ENCODE measurements around the gene CISH. TPM values are rescaled to one million over a fixed set of nuclear protein-coding genes. Genes with fewer than 3 reads are reported as not detected.

The CISH gene
- total and polyA plus RNA-seq, 9 of the 15 experiments (the other 6 are each of a cell fraction or from before 2014, with no cell fraction given): 1.7 to 47.7 (median 18.3) TPM

DNA sequence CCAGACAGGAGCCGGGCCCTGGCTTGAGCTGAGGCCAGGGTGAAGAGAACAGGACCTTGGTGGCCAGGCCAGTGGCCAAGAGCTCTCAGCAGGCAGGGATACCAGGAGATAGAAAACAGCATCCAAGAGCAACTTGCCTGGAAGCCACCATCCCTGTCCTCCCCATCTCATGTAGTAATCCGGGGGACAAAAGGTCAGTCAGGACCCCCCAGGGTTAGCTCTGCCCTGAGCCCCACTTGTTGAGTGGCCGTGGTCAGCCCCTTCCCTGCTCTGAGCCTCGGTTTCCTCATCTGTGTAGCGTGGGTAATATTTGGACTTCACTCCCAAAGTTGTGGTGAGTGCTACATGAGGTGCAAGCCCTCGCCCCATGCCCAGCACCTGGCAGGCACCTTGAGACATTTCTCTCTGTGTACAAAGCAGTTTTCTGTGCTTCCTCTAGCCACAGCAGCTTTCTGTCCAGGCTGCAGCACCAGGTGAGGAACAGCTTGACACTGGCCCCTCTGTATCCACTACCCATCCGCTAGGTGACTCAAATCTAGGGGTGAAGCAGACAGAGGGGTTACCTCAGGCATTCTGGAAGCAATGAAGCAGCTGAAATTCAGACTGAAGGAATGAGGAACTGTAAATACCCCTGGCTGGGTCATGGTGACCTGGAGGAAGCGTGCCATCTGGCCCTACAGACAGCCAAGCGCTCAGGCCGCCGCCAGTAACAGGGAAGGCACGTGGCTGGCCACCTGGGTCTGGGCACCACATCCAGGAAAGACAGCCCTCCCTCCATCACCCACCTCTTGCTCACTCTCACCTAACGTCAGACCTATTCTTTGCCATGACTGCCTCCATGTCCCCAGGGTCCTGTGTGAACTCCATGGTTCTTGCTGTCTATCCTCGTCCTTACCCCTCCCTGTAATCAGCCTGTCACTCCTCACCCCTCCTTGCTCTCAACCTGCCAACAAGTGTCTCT lies 6.7 kb downstream of the CISH start (continued):
- TF ChIP-seq, protein P1, sequence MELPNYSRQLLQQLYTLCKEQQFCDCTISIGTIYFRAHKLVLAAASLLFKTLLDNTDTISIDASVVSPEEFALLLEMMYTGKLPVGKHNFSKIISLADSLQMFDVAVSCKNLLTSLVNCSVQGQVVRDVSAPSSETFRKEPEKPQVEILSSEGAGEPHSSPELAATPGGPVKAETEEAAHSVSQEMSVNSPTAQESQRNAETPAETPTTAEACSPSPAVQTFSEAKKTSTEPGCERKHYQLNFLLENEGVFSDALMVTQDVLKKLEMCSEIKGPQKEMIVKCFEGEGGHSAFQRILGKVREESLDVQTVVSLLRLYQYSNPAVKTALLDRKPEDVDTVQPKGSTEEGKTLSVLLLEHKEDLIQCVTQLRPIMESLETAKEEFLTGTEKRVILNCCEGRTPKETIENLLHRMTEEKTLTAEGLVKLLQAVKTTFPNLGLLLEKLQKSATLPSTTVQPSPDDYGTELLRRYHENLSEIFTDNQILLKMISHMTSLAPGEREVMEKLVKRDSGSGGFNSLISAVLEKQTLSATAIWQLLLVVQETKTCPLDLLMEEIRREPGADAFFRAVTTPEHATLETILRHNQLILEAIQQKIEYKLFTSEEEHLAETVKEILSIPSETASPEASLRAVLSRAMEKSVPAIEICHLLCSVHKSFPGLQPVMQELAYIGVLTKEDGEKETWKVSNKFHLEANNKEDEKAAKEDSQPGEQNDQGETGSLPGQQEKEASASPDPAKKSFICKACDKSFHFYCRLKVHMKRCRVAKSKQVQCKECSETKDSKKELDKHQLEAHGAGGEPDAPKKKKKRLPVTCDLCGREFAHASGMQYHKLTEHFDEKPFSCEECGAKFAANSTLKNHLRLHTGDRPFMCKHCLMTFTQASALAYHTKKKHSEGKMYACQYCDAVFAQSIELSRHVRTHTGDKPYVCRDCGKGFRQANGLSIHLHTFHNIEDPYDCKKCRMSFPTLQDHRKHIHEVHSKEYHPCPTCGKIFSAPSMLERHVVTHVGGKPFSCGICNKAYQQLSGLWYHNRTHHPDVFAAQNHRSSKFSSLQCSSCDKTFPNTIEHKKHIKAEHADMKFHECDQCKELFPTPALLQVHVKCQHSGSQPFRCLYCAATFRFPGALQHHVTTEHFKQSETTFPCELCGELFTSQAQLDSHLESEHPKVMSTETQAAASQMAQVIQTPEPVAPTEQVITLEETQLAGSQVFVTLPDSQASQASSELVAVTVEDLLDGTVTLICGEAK (IDR thresholded peaks at IDR 0.05): no peak
- TF ChIP-seq, protein P1 (CRISPR knock-in tag; IDR thresholded peaks at IDR 0.05): no peak
- TF ChIP-seq RNF2 (IDR thresholded peaks at IDR 0.05): no peak
- peak; percentile 94; the same call in 1 of the 2 replicates for TF ChIP-seq HBP1 (CRISPR knock-in tag; IDR thresholded peaks at IDR 0.05)
- TF ChIP-seq ARID3B (CRISPR knock-in tag; IDR thresholded peaks at IDR 0.05; ENCODE audit: borderline replicate concordance): no peak
- no peak for TF ChIP-seq MAFK (IDR thresholded peaks at IDR 0.05; ENCODE audit: low read length)
- no peak for TF ChIP-seq ZNF282 (CRISPR knock-in tag; IDR thresholded peaks at IDR 0.05)
- no peak for TF ChIP-seq ZNF609 (CRISPR knock-in tag; IDR thresholded peaks at IDR 0.05; ENCODE audit: borderline replicate concordance)

Measured in K562 (cell line).